ENCODE results near the gene CCDC102A.

CCDC102A gene

GRCh38 chr16:57462209-57462977 is 74.0 kb downstream of the CCDC102A start, which contains the start of gene POLR2C:
Gene POLR2C (plus strand): TSS chr16:57462679. CDS start chr16:57462725, 46 bp downstream.
- peak; percentile 69 for DNase-seq (ENCODE audit: low read depth, low spot score)
